ENCODE data around the gene ARAP2.
"Not testable (repeated sequence)": the region's sequence is repeated elsewhere in the genome, so short reads cannot be mapped to it uniquely, and the experiment has no call there.

DNA sequence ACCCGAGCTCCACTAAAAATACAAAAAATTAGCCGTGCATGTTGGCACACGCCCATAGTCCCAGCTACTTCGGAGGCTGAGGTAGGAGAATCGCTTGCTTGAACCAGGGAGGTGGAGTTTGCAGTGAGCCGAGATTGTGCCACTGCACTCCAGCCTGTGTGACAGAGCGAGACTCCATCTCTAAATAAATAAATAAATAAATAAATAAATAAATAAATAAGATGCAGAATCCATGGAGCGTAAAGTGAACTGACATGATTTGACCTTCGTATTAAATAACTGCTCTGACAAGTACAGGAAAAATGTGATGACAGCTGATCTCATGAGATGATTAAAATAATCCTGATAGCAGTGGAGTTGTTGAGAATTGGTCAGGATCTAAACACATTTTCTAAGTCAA is 62.0 kb downstream of the ARAP2 start:
- TF ChIP-seq, protein P1, sequence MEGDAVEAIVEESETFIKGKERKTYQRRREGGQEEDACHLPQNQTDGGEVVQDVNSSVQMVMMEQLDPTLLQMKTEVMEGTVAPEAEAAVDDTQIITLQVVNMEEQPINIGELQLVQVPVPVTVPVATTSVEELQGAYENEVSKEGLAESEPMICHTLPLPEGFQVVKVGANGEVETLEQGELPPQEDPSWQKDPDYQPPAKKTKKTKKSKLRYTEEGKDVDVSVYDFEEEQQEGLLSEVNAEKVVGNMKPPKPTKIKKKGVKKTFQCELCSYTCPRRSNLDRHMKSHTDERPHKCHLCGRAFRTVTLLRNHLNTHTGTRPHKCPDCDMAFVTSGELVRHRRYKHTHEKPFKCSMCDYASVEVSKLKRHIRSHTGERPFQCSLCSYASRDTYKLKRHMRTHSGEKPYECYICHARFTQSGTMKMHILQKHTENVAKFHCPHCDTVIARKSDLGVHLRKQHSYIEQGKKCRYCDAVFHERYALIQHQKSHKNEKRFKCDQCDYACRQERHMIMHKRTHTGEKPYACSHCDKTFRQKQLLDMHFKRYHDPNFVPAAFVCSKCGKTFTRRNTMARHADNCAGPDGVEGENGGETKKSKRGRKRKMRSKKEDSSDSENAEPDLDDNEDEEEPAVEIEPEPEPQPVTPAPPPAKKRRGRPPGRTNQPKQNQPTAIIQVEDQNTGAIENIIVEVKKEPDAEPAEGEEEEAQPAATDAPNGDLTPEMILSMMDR (IDR thresholded peaks at IDR 0.05; ENCODE audit: low read depth, low read length, poor library complexity, severe bottlenecking) = not testable (repeated sequence)
- not testable (repeated sequence) for TF ChIP-seq EZH2phosphoT487 (IDR thresholded peaks at IDR 0.05; ENCODE audit: borderline replicate concordance, low read length)
